GM12878 (cell line): ENCODE data around the gene ARHGAP26. TPM values are rescaled to one million over a fixed set of nuclear protein-coding genes. Genes with fewer than 3 reads are reported as not detected.

ENCODE experiments used
- ATAC-seq: fragments of 200-7000 bp; cut with Tn5 transposase; 3 replicates; pipeline ENCODE4 v1.9.1; 2020; ENCODE audit warnings: mild to moderate bottlenecking, moderate library complexity
- BruUV-seq: library from RNA; stranded (reverse); fragments of 400-500 nt; replicated peaks from 2 replicates; lab custom pipeline; 2021; lab: Mats Ljungman, UMichigan
- CTCF ChIA-PET: fragments of 300-600 bp; sonication (Branson Sonifier 250); formaldehyde crosslinking; extraction: SDS; loops from one replicate; lab custom pipeline; 2021; ENCODE audit warnings: inconsistent platforms; lab: Yijun Ruan, JAX
- POLR2A ChIA-PET: fragments of 350-600 bp; formaldehyde crosslinking; extraction: SDS; loops from one replicate; lab custom pipeline; 2021; ENCODE audit warnings: inconsistent platforms; lab: Charles Lee
- RAD21 ChIA-PET: fragments of 300-600 bp; sonication (Branson Sonifier 250); formaldehyde crosslinking; loops from one replicate; lab custom pipeline; 2023; ENCODE audit warnings: antibody characterized with exemption; ENCODE audit not compliant: unreplicated experiment; lab: Charles Lee
- SMC1A ChIA-PET: fragments of 300-600 bp; sonication (Branson Sonifier 250); formaldehyde crosslinking; loops from one replicate; lab custom pipeline; 2023; ENCODE audit not compliant: unreplicated experiment, uncharacterized antibody; lab: Charles Lee
- DNase-seq: peaks from one replicate; pipeline ENCODE4 v3.0.0-alpha.2; 2011; ENCODE audit warnings: low read depth, low spot score
- FAIRE-seq: peaks from 3 replicates; lab custom pipeline; 2011; peaks lifted over from hg19 to GRCh38; lab: Jason Lieb, UNC
- H2AFZ ChIP-seq: 2 replicates; pipeline ENCODE4 v1.6.0; 2011; ENCODE audit warnings: low read depth, low read length, control low read depth; ENCODE audit not compliant: control insufficient read depth
- H3K27ac ChIP-seq: 2 replicates; pipeline ENCODE4 v1.5.1; 2011; ENCODE audit warnings: control low read depth; ENCODE audit not compliant: control insufficient read depth, insufficient read depth
- H3K27me3 ChIP-seq, 2 experiments: replicated peaks in 1 of 2; 2 replicates each; pipeline versions ENCODE4 v1.6.0 to v1.6.1; 2011; ENCODE audit warnings: low read length in 1 of 2; ENCODE audit not compliant: control insufficient read depth in 2 of 2, insufficient read depth in 2 of 2
- H3K36me3 ChIP-seq, 2 experiments: 2 replicates each; pipeline ENCODE4 v1.5.1; 2011; ENCODE audit warnings: low read length in 1 of 2; ENCODE audit not compliant: control insufficient read depth in 2 of 2, insufficient read depth in 2 of 2
- H3K4me1 ChIP-seq: 2 replicates; pipeline ENCODE4 v1.6.1; 2011; ENCODE audit warnings: mild to moderate bottlenecking, low read length, moderate library complexity, mixed read lengths; ENCODE audit not compliant: control insufficient read depth, insufficient read depth
- H3K4me2 ChIP-seq: 2 replicates; pipeline ENCODE4 v1.6.0; 2011; ENCODE audit warnings: control low read depth; ENCODE audit not compliant: control insufficient read depth, insufficient read depth
- H3K4me3 ChIP-seq: fragments of 200-600 bp; sonication (generic); 2 replicates; pipeline ENCODE4 v1.5.1; 2016
- H3K79me2 ChIP-seq: 2 replicates; pipeline ENCODE4 v1.6.0; 2011; ENCODE audit warnings: low read length; ENCODE audit not compliant: control insufficient read depth, insufficient read depth
- H3K9ac ChIP-seq: 2 replicates; pipeline ENCODE4 v1.8.0; 2011; ENCODE audit warnings: low read length, control low read depth, mixed read lengths; ENCODE audit not compliant: control insufficient read depth, insufficient read depth
- H3K9me3 ChIP-seq: replicated peaks from 3 replicates; pipeline ENCODE4 v1.5.1; 2011; ENCODE audit warnings: mild to moderate bottlenecking, low read length; ENCODE audit not compliant: control insufficient read depth, insufficient read depth
- H4K20me1 ChIP-seq: 2 replicates; pipeline ENCODE4 v1.6.0; 2011; ENCODE audit not compliant: control insufficient read depth, insufficient read depth
- NRF1 ChIP-seq: conservative IDR thresholded peaks from 2 replicates; pipeline ENCODE4 v1.6.1; 2011; ENCODE audit warnings: mild to moderate bottlenecking, low read depth, low read length, improper control_type of control experiment
- RAD51 ChIP-seq: fragments of 450-650 bp; IDR thresholded peaks from 2 replicates; pipeline ENCODE4 v1.6.1; 2016; ENCODE audit warnings: moderate library complexity, mild to moderate bottlenecking, inconsistent platforms
- RBBP5 ChIP-seq: fragments of 200-600 bp; sonication (generic); conservative IDR thresholded peaks from 2 replicates; pipeline ENCODE4 v1.6.1; 2016
- RFX5 ChIP-seq: IDR thresholded peaks from 2 replicates; pipeline ENCODE4 v1.6.1; 2011; ENCODE audit warnings: low read depth, low read length, improper control_type of control experiment
- TAF1 ChIP-seq: IDR thresholded peaks from 2 replicates; pipeline ENCODE4 v1.6.1; 2011; ENCODE audit warnings: mild to moderate bottlenecking, low read depth, low read length, borderline replicate concordance
- ZBTB40 ChIP-seq: fragments of 450-650 bp; IDR thresholded peaks from 2 replicates; pipeline ENCODE4 v1.6.1; 2016; ENCODE audit warnings: mild to moderate bottlenecking, moderate library complexity, borderline replicate concordance
- WGBS: methylation state at CpG from one replicate; pipeline ENCODE4 v1.1.6; 2016; ENCODE audit warnings: low lambda C conversion rate; ENCODE audit not compliant: insufficient replicate concordance, insufficient coverage; ENCODE audit errors: missing lambda C conversion rate; 5-methylcytosine and 5-hydroxymethylcytosine counted together
- in situ Hi-C: fragments of 300-500 bp; cut with MboI; formaldehyde crosslinking; loops from 9 replicates; pipeline ENCODE4 v1.14.3; 2018; ENCODE audit warnings: mixed read lengths
- intact Hi-C: fragments of 100-400 bp; cut with micrococcal nuclease; formaldehyde crosslinking; loops from one replicate; pipeline ENCODE4 v1.14.2; 2022; ENCODE audit not compliant: unreplicated experiment
- polyA plus RNA-seq, 11 experiments: library from polyadenylated mRNA; depleted of rRNA in 4 of 11; unstranded in 6 of 11; stranded (reverse) in 5 of 11; fragments of >200 nt; fragmentation: Nextera tagmentation in 4 of 11; fragmentation: Illumina TruSeq in 1 of 11; extraction: Ambion mirVana in 4 of 11; extraction: Trizol in 1 of 11; gene quantifications; 1 replicate in 1 of 11; 2 replicates in 10 of 11; pipeline versions ENCODE4 v1.2.1 to v1.2.3, GENCODE V29; 2011 to 2016; ENCODE audit warnings: inconsistent platforms in 2 of 11, missing spikeins in 2 of 11, low read depth in 1 of 11
- total RNA-seq, 4 experiments: library from RNA; depleted of rRNA in 3 of 4; stranded (reverse); fragments of >200 nt in 3 of 4; fragmentation: Illumina TruSeq in 1 of 4; extraction: Trizol in 1 of 4; gene quantifications; 2 replicates each; pipeline versions ENCODE4 v1.2.1 to v1.2.3, GENCODE V29; 2013 to 2021
- TF ChIP-seq, protein P1 (sequence below): fragments of 450-650 bp; IDR thresholded peaks from 2 replicates; pipeline ENCODE4 v1.6.1; 2017; ENCODE audit warnings: low read depth, mild to moderate bottlenecking, moderate library complexity

The ARHGAP26 gene
- total and polyA plus RNA-seq, 10 of the 15 experiments (the other 5 are each of a cell fraction or from before 2014, with no cell fraction given) = 9.4 to 41.5 (median 19.3) TPM

DNA sequence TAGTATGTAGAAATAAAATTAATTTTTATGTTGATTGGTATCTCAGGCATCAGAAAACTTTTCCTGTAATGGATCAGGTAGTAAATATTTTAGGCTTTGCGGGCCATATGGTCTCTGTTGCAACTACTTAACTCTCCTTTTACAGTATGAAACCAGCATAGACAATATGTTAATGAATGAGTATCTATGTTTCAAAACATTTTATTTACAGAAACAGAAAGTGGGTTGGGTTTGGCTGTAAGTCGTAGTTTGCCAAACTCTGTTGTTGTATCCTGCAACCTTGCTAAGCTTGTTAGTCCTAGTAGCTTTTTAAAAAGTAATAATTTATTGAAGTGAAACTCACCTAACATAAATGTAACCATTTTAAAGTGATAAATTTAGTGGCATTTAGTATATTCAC, 501.3 kb downstream of the ARHGAP26 start:
- TF ChIP-seq RAD51 (no peak), ZBTB40 (no peak), RFX5 (no peak), TAF1 (no peak), RBBP5 (no peak), NRF1 (no peak)
- TF ChIP-seq, protein P1, sequence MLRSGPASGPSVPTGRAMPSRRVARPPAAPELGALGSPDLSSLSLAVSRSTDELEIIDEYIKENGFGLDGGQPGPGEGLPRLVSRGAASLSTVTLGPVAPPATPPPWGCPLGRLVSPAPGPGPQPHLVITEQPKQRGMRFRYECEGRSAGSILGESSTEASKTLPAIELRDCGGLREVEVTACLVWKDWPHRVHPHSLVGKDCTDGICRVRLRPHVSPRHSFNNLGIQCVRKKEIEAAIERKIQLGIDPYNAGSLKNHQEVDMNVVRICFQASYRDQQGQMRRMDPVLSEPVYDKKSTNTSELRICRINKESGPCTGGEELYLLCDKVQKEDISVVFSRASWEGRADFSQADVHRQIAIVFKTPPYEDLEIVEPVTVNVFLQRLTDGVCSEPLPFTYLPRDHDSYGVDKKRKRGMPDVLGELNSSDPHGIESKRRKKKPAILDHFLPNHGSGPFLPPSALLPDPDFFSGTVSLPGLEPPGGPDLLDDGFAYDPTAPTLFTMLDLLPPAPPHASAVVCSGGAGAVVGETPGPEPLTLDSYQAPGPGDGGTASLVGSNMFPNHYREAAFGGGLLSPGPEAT = no peak
- TF ChIP-seq, all 136 proteins: peak for 0
- 52% methylated on average over 2 of the region's 2 CpGs for WGBS
- ChIA-PET CTCF (interaction anchor here (1.0 kb wide), 1 partner anchor 350 kb away, joined by 3 read pairs; no protein-coding TSS in a partner anchor), RAD21 (interaction anchor here (1.4 to 3.1 kb wide), 3 partner anchors 11 to 40 kb away, joined by 3 to 12 read pairs (median 4); no protein-coding TSS in a partner anchor), POLR2A (interaction anchor here (0.7 to 1.1 kb wide), 5 partner anchors 9 to 58 kb away, joined by 3 to 4 read pairs (median 4); no protein-coding TSS in a partner anchor), SMC1A (interaction anchor here (0.6 to 3.8 kb wide), 8 partner anchors 9 to 242 kb away, joined by 3 to 17 read pairs (median 4); no protein-coding TSS in a partner anchor)
- no peak overlapping the region for H3K9ac ChIP-seq
- no peak overlapping the region for H3K4me2 ChIP-seq
- no peak overlapping the region for H3K4me3 ChIP-seq
- no peaks in the 10 kb centered on the region for H4K20me1 ChIP-seq
- H2AFZ ChIP-seq = no peak overlapping the region
- H3K27ac ChIP-seq = no peak overlapping the region
- H3K36me3 ChIP-seq = no peaks in the 10 kb centered on the region
- in situ Hi-C loops (no loop called here), intact Hi-C loops (loop anchor here (5.0 kb wide), 1 partner anchor 39 kb away; no protein-coding TSS in a partner anchor)
- no peaks in the 10 kb centered on the region for H3K4me1 ChIP-seq
- BruUV-seq = no TSS peak
- DNase-seq (no peak), ATAC-seq (peak; percentile 69), FAIRE-seq (no peak)
- no peaks in the 10 kb centered on the region for H3K79me2 ChIP-seq
- H3K9me3 ChIP-seq = peaks cover 6% of the 10 kb centered on the region
- no peaks in the 10 kb centered on the region for H3K27me3 ChIP-seq
